ENCODE data around the gene TMC6. TPM values are rescaled to one million over a fixed set of nuclear protein-coding genes. Genes with fewer than 3 reads are reported as not detected.

TMC6 gene, protein sequence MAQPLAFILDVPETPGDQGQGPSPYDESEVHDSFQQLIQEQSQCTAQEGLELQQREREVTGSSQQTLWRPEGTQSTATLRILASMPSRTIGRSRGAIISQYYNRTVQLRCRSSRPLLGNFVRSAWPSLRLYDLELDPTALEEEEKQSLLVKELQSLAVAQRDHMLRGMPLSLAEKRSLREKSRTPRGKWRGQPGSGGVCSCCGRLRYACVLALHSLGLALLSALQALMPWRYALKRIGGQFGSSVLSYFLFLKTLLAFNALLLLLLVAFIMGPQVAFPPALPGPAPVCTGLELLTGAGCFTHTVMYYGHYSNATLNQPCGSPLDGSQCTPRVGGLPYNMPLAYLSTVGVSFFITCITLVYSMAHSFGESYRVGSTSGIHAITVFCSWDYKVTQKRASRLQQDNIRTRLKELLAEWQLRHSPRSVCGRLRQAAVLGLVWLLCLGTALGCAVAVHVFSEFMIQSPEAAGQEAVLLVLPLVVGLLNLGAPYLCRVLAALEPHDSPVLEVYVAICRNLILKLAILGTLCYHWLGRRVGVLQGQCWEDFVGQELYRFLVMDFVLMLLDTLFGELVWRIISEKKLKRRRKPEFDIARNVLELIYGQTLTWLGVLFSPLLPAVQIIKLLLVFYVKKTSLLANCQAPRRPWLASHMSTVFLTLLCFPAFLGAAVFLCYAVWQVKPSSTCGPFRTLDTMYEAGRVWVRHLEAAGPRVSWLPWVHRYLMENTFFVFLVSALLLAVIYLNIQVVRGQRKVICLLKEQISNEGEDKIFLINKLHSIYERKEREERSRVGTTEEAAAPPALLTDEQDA
- total RNA-seq = 1.9 and 3.9 TPM in 2 replicates

DNA sequence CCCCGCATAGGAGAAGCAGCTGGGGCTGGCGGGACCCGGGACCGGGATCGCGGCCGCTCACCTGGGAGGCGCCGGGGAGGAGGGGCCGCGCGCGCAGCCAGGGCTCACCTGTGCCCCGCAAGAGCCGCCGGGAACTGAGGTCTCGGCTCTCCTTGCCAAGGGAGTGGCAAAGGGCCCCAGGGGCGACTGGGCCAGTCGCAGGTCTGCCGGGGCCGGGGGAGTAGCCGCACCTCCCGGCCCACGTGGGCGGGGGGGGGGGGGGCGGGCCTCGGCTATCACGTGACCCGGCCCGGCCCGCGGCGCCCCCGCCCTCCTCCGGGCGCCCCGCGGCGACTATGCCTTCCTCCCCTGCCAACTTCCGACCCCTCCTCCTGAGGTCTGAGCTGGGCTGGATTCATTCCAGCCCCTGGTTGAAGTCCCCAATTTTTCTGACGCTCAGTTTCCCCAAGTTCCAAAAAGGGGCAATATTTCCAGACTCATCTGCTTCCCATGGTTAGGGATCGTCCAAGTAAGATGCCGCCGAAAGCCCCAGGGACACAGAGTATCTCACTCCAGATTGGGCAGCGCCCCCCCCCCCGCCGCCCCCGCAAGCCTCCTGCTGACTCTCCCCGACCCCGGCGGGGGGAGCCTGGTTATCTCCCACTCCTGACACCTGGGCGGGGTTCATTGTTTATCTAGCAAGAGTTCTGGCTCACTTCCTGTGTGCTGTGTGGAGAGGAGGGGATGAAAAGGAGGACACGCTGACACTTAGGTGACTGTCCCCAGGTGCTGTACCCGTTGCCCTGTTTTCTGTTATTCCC lies at the start of gene TMC6:
Gene TMC6, minus strand, starts transcription at position 205 of the 800 bp plus-strand sequence. CDS start 1,923 bp downstream, outside the sequence.

DNA sequence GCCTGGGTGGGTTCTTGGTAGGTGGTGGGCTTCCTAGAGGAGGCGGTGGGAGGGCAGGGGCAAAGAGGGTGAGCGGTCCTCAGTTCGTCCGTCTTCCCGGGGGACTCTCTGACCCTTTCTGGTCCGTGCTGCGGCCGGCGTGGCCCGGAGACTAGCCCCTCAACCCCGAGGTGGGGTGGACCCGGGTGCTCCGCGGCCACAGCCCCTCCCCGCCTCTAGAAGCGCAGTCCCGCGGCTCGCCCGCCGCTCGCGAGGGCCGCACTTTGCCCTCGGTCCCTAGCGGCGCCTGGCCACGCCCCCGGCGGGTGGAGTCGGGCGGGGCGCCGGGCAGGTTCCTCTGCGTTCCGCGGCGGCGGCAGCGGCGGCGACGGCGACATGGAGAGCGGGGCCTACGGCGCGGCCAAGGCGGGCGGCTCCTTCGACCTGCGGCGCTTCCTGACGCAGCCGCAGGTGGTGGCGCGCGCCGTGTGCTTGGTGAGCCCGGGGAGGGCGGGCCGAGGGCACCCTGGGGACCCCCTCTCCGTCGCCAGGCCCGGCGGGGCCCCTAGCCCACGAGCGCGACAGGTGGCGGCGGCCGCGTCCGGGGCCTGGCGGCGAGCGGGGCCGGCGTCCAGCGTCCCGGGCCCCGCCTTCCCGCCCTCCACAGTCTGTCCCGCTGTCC lies 39.8 kb upstream of the TMC6 start, which contains the start of gene SYNGR2:
Gene SYNGR2, plus strand, starts transcription at position 340 of the 661 bp plus-strand sequence. Its CDS starts 36 bp downstream, at position 376.

DNA sequence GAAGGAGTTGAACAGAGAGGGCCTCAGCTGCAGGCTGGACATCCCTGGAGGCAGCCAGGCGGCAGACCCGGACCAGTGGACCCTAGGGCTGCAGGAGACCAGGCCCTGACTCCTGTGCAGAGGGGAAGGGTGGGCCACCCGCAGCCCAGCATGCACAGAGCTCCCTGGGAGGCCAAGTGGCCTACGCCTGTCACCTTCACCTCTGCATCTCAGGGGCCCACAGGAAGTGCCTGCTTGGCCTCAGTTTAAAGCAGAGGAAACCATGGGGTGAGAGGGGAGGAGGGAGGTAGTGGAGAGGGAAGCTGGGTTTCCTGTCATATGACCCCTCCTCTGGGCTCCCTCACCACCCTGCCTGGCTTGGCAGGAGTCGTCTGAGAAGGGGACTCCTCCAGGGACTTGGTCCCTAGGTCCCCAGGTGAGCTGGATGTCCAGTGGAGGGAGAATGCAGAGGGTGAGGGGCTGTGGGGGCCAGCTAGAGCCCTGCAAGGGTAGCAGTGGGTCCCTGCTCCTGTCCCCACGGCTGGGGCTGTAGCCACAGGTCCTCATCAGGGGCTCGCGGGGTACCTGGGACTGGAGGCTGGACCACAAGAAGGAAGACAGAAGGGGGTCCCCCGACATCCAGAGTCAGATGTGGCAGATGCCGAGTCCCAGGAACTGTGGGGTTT lies 2.0 kb upstream of the TMC6 start, which contains the start of gene TMC8:
Gene TMC8, plus strand, starts transcription at position 335 of the 665 bp plus-strand sequence. CDS start 818 bp downstream, outside the sequence.

Small RNAs within 50 kb of the gene (small RNA-seq; reads per million reads assigned to genes)
- not detected for gene RNU6-625P

Other genes starting within 250 kb of the TMC6 start
- 7.4 and 7.5 TPM in 2 replicates for gene TNRC6C, start 170.1 kb downstream of the TMC6 start, total RNA-seq
- gene TMC8, start 2.0 kb upstream of the TMC6 start, total RNA-seq = not detected in 2 replicates
- not detected in 2 replicates for gene C17orf99, start 17.6 kb upstream of the TMC6 start, total RNA-seq
- 6.8 and 7.5 TPM in 2 replicates for gene SYNGR2, start 39.8 kb upstream of the TMC6 start, total RNA-seq
- gene TK1, start 58.3 kb upstream of the TMC6 start, total RNA-seq = 28.9 and 75.0 TPM in 2 replicates
- 33.4 and 37.0 TPM in 2 replicates for gene AFMID, start 58.6 kb upstream of the TMC6 start, total RNA-seq
- gene BIRC5, start 85.5 kb upstream of the TMC6 start, total RNA-seq = 5.7 and 9.1 TPM in 2 replicates
- not detected in 2 replicates for gene TMEM235, start 102.9 kb upstream of the TMC6 start, total RNA-seq
- gene SOCS3, start 231.3 kb upstream of the TMC6 start, total RNA-seq = 216 and 282 TPM in 2 replicates
- gene PGS1, start 249.9 kb upstream of the TMC6 start, total RNA-seq = 53.2 and 63.3 TPM in 2 replicates